ENCODE data around the gene CAMTA1.
"Not testable (repeated sequence)": the region's sequence is repeated elsewhere in the genome, so short reads cannot be mapped to it uniquely, and the experiment has no call there.

Gene CAMTA1

DNA sequence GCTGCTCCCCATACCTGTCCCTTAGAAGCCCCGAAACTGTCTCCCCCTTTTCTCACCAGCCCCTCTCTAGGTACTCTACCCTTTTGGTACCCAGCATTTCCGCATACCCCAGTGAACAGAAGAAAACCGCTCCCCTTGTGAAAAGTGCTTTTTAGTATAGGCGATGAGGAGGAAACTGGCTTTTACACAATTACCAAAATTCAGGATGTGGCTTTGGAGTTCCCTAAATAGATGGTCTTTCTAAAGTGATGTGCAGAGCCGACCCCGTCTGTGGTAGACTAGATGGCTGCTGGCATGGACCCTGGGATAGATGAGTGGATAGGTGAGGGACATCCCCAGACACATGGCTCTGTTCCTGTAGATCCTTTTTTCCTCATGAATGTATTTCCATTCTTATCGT lies 996.2 kb downstream of the CAMTA1 start:
- no peak for DNase-seq

DNA sequence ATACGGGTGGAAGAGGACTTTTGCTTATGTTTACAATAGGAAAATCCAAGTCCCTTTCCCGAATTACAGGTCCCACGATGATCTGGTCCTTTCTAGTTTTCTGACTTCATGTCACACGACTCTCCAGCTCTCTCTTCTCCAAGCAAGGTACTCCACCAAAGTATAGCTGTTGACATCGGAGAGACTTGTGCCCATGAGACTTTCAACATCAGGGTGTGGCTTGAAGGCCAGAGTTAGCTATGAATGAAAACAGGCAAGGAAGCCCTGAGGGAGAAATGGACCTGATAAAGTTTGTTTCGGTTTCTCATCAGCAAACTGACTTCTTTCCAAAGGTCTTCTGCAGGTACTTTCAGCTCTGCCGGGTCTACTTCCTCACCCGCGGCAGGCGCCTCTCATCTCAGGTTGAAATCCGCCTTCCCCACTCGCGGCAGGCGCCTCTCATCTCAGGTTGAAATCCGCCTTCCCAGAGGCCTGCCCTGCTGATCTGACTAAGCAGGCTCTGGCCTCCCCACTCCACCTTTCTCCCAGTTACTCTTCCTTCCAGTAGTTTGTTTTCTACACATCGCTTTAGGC lies 996.8 kb downstream of the CAMTA1 start:
- no peak for DNase-seq

GRCh38 chr1:7783178-7783711 lies 998.0 kb downstream of the CAMTA1 start:
- peak in 1 of 5 experiments; percentile 13 for DNase-seq

GRCh38 chr1:7783826-7784491 lies 998.7 kb downstream of the CAMTA1 start, which contains the start of gene PER3:
PER3 (plus strand) TSS chr1:7784291; CDS start chr1:7784878, 587 bp downstream.
- DNase-seq: peak; percentile 85 to 94 (median 87)

GRCh38 chr1:7784492-7785071 lies 999.3 kb downstream of the CAMTA1 start:
- DNase-seq: no peak

DNA sequence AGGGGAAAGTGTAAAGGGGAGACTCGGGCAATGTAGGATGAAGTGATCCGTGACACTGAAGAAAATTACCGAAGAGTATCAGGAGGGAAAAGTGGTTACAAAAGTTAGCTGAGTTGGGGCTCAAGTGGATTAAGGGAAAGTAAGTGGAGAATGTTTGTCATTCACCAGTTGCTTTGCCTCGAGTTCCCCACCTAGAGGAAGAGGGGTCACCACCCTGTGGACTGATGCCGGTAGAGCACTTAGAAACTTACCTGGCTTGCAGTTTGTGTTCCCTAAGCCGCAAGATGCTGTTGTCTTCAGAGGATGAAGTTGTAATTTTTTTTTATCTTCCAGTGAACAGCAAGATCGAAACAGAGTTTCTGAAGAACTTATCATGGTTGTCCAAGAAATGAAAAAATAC lies 999.9 kb downstream of the CAMTA1 start:
- no peak for DNase-seq

DNA sequence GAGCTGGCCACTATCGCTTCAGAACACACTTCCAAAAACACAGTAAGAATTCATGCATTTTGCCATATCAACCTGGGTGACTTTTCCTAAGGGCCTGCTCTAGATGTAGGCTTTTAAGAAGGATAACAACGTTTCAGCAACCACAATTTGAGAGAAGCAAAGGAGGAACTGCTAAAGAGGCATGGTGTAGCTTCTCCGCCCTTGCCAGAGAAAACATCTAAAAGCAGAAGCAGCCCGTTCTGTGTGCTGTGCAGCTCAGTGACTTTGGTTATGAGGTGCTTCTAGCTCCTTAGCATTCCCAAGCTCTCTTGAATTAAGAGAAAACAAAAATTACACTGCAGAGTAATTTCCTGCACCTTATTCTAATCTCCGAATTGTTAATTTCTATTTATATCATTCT lies 1001.5 kb downstream of the CAMTA1 start:
- DNase-seq: no peak

GRCh38 chr1:7789828-7790227 lies 1004.6 kb downstream of the CAMTA1 start:
- DNase-seq: no peak

- not testable (repeated sequence) for DNase-seq
Observed at GRCh38 chr1:7791027-7791426, 1005.8 kb downstream of the CAMTA1 start.

DNA sequence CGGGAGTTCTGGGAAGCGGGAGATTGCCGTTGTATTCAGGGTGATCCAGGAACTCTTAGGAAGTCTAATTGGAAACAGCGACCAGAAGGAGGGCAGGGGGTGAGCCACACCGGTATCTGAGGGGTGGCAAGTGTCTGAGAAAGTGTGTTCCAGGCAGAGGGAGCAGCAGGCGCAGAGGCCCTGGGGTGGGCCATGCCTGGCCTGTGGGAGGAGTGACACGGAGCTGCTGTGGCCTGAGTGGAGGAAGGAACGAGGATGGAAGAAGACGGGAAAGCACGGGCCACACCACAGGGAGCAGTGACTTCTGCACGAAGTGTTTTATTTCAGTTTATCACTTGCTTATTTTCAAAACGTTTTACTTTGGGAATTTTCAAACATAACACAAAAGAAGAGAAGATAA lies 1010.2 kb downstream of the CAMTA1 start:
- no peak for DNase-seq

DNA sequence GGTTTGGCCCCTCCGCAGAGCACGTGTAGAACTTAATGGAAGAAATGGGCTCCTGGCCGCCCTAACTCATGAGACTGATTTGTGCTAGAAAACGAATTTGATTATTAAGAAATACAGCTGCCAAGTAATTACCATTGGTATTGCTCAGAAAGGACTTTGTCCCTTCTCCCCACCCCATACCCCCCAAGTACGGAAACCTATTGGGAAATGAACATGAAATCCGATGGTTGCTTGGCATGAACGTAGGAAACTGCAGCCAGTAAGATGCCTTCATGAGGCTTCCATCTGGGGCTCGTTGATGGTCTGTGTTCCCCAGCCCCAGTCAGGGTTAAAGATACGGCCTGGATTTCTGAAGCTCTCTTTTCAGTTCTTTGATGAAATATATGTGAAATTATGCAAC lies 1020.2 kb downstream of the CAMTA1 start:
- DNase-seq: no peak

GRCh38 chr1:7808253-7808844 lies 1023.1 kb downstream of the CAMTA1 start:
- peak in 1 of 5 experiments; percentile 60 for DNase-seq

DNA sequence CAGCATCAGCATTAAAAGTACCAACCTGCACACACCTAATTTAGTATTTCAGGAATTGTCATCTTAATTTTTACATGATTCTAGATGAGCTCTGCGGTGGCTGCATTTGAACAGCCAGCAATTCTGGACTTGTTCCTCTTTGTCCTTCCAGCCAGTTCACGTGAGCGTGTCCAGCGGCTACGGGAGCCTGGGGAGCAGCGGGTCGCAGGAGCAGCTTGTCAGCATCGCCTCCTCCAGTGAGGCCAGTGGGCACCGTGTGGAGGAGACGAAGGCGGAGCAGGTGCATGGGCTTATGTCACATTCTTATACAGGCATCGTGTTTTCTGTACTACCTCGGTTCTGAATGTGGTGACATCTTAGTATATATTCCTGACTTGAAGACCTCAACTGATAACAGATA lies 1024.5 kb downstream of the CAMTA1 start:
- no peak for DNase-seq

GRCh38 chr1:7810395-7810794 lies 1025.1 kb downstream of the CAMTA1 start:
- no peak for DNase-seq

DNA sequence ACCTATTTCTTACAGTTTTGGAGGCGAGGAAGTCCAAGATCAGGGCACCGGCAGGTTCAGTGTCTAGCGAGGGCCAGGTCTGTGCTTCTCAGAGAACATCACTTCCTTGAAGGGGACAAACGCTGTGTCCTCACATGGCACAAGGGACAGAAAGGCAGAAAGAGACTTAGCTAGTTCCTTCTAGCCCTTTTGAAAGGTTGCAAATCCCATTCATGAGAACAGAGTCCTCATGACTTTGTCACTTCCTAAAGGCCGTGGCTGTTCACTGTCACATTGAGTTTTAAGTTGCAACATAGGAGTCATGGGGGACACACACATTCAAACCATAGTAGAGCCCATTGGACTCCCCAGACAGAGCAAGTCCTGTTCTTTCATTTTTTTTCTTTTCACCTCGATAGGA lies 1026.2 kb downstream of the CAMTA1 start:
- no peak for DNase-seq

DNA sequence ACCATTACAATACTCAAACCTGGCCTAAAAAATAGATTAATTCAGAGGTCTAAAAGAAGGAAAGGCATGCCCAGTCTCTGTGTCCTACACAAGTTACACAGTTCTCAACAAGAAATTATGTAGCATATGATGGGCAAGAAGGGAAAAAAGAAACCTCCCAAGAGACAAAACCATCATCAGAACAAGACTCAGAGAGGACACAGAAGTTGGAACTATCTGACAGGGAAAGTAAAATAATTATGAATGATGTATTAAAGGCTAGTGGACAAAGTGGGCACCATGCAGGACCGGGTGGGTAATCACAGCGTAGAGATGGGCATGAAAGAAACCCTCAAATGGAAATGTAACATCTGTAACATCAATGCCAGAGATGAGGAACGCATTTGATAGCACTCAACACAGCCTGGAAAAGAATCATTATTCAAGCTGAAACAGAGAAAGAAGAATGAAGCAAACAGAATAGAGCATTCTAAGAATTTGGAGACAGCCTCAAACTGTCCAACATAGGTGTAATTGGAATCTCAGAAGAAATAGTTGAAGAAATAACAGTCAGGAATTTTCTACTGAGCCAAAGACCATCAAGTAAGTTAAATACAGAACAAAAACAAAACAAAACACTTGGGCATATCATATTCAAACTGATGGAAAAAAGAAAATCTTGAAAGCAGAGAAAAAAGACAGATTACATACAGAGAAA lies 1028.6 kb downstream of the CAMTA1 start:
- no peak for DNase-seq

Data from T-helper 2 cell (primary cell).